Calu3 (cell line): ENCODE measurements around the gene PPA1. TPM values are rescaled to one million over a fixed set of nuclear protein-coding genes. Genes with fewer than 3 reads are reported as not detected.

Experiments used
- BruUV-seq: library from RNA; stranded (reverse); fragments of 400-500 nt; replicated peaks from 2 replicates; lab custom pipeline; 2021; lab: Mats Ljungman, UMichigan
- CTCF ChIA-PET: fragments of 300-600 bp; sonication (Branson Sonifier 250); formaldehyde crosslinking; loops from one replicate; lab custom pipeline; 2022; ENCODE audit warnings: antibody characterized with exemption; lab: Charles Lee
- DNase-seq: peaks from one replicate; pipeline ENCODE4 v3.0.0; 2022
- H3K27ac Mint-ChIP-seq: one replicate; pipeline ENCODE4 v1.8.0; 2022; ENCODE audit warnings: mixed read lengths; ENCODE audit not compliant: unreplicated experiment
- H3K27me3 Mint-ChIP-seq: one replicate; pipeline ENCODE4 v1.8.0; 2022; ENCODE audit warnings: mixed read lengths; ENCODE audit not compliant: unreplicated experiment
- H3K36me3 Mint-ChIP-seq: one replicate; pipeline ENCODE4 v1.8.0; 2022; ENCODE audit warnings: mild to moderate bottlenecking, moderate library complexity, mixed read lengths; ENCODE audit not compliant: insufficient read depth, unreplicated experiment
- H3K4me1 Mint-ChIP-seq: one replicate; pipeline ENCODE4 v1.8.0; 2022; ENCODE audit warnings: mild to moderate bottlenecking, low read depth, mixed read lengths; ENCODE audit not compliant: unreplicated experiment
- H3K4me3 Mint-ChIP-seq: one replicate; pipeline ENCODE4 v1.8.0; 2022; ENCODE audit warnings: mild to moderate bottlenecking, low read depth, moderate library complexity, mixed read lengths; ENCODE audit not compliant: unreplicated experiment
- H3K9me3 Mint-ChIP-seq: one replicate; pipeline ENCODE4 v1.8.0; 2022; ENCODE audit warnings: low read depth, mixed read lengths; ENCODE audit not compliant: unreplicated experiment
- intact Hi-C: fragments of 100-400 bp; cut with micrococcal nuclease; formaldehyde crosslinking; loops from one replicate; pipeline ENCODE4 v1.10.0; 2022; ENCODE audit not compliant: unreplicated experiment
- total RNA-seq: library from RNA; stranded (reverse); gene quantifications from 2 replicates; pipeline ENCODE4 v1.2.3, GENCODE V29; 2022
- TF ChIP-seq, protein P1 (sequence below): fragments of 200-600 bp; IDR thresholded peaks from one replicate; pipeline ENCODE4 v1.8.0; 2022; ENCODE audit warnings: antibody characterized with exemption; ENCODE audit not compliant: unreplicated experiment

PPA1 gene
- total RNA-seq, 1 experiment from 2014 or later = 280 TPM

GRCh38 chr10:70192326-70192968 lies 40.8 kb downstream of the PPA1 start:
- Mint-ChIP-seq H3K36me3 (peaks cover 13% of the 10 kb centered on the region), H3K9me3 (no peaks in the 10 kb centered on the region), H3K27ac (no peak overlapping the region), H3K4me1 (no peaks in the 10 kb centered on the region), H3K27me3 (no peaks in the 10 kb centered on the region), H3K4me3 (no peak overlapping the region)
- BruUV-seq = no TSS peak
- intact Hi-C loops = no loop called here
- CTCF ChIA-PET = interaction anchor here (0.6 to 2.0 kb wide), 2 partner anchors 46 to 1706 kb away, joined by 4 to 7 read pairs; partner anchors contain the start of gene TYSND1
- no peak for DNase-seq
- TF ChIP-seq, protein P1, sequence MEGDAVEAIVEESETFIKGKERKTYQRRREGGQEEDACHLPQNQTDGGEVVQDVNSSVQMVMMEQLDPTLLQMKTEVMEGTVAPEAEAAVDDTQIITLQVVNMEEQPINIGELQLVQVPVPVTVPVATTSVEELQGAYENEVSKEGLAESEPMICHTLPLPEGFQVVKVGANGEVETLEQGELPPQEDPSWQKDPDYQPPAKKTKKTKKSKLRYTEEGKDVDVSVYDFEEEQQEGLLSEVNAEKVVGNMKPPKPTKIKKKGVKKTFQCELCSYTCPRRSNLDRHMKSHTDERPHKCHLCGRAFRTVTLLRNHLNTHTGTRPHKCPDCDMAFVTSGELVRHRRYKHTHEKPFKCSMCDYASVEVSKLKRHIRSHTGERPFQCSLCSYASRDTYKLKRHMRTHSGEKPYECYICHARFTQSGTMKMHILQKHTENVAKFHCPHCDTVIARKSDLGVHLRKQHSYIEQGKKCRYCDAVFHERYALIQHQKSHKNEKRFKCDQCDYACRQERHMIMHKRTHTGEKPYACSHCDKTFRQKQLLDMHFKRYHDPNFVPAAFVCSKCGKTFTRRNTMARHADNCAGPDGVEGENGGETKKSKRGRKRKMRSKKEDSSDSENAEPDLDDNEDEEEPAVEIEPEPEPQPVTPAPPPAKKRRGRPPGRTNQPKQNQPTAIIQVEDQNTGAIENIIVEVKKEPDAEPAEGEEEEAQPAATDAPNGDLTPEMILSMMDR = no peak

DNA sequence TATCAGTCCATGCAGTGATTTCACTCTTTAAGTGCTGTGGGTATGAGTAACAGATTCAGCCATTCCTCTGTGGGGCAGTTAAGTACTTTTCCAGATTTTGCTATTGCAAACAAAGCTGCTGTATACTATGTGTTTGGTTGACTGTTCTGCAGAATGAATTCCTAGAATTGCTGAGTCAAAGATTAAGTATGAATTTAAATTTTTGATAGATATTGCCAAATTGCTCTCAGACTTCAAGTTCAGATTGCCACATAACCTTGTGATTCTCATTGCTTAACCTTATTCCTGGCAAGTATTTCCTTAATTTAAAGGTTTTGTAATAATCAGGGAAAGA lies 41.3 kb downstream of the PPA1 start:
- H3K4me3 Mint-ChIP-seq = no peak overlapping the region
- peaks cover 7% of the 10 kb centered on the region for H3K36me3 Mint-ChIP-seq
- intact Hi-C loops = no loop called here
- CTCF ChIA-PET = no interaction called here
- H3K4me1 Mint-ChIP-seq = no peaks in the 10 kb centered on the region
- H3K27me3 Mint-ChIP-seq = no peaks in the 10 kb centered on the region
- TF ChIP-seq, protein P1 = no peak
- TSS peak; percentile 4 for BruUV-seq
- no peak for DNase-seq
- no peak overlapping the region for H3K27ac Mint-ChIP-seq
- H3K9me3 Mint-ChIP-seq = no peaks in the 10 kb centered on the region

DNA sequence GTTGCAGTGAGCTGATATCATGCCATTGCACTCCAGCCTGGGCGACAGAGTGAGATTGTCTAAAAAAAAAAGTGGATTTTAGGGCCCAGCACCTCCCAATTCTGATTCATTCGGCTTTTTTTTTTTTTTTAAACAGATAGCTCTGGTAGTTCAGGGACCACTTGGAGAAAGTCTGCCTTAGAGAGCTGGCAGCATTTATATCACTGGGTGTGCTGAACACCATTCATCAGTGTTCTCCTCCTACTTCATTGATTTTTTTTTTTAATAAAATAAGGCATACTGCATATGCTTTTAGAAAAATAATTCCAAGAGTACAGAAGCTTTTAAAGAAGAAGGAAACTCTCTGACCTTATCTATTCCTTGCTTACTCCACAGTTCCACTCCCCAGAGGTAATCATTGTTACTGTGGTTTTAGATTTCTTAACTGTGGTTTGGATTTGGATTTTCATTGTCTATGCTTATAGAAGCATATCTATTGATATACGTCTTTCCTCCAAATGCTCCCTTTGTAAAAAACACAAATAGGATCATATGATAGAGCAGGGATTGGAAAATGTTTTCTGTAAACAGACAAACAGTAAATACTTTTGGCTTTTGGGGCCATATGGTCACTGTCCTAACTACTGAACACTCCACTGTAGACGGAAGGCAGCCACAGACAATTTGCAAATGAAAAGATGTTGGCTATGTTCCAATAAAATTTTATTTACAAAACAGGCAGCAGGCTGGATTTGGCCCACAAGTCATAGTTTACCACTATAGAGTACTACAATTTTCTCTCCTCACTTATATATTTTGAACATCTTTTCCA lies 41.9 kb downstream of the PPA1 start:
- no peak overlapping the region for H3K4me3 Mint-ChIP-seq
- H3K9me3 Mint-ChIP-seq = no peaks in the 10 kb centered on the region
- H3K27ac Mint-ChIP-seq = no peak overlapping the region
- H3K27me3 Mint-ChIP-seq = no peaks in the 10 kb centered on the region
- TF ChIP-seq, protein P1 = no peak
- peaks cover 2% of the 10 kb centered on the region for H3K36me3 Mint-ChIP-seq
- CTCF ChIA-PET = interaction anchor here (0.6 to 0.7 kb wide), 2 partner anchors 175 to 312 kb away, joined by 3 to 4 read pairs; no protein-coding TSS in a partner anchor
- DNase-seq = no peak
- no peaks in the 10 kb centered on the region for H3K4me1 Mint-ChIP-seq
- intact Hi-C loops = no loop called here
- BruUV-seq = no TSS peak

DNA sequence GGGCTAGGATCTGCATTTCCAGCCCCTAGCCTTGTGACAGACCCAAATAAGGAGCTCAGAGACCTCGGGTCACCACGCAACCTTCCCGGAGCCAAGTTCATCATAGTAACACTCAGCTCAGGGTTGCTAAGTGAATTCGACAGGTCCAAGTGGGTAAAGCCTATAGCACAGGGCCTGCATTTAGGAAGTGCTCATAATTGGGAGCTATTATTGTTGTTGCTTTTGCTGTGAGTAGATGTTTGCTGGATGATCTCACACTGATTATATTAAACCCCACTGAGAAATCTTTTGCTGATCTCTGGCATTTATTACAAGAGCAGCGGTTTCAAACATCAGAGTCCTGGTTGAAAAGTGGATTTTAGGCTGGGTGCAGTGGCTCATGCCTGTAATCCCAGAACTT lies 42.6 kb downstream of the PPA1 start:
- no peak overlapping the region for H3K27ac Mint-ChIP-seq
- no TSS peak for BruUV-seq
- H3K4me3 Mint-ChIP-seq = no peak overlapping the region
- DNase-seq = no peak
- CTCF ChIA-PET = no interaction called here
- TF ChIP-seq, protein P1 = no peak
- peaks cover 4% of the 10 kb centered on the region for H3K27me3 Mint-ChIP-seq
- no peaks in the 10 kb centered on the region for H3K4me1 Mint-ChIP-seq
- H3K36me3 Mint-ChIP-seq = no peaks in the 10 kb centered on the region
- no peaks in the 10 kb centered on the region for H3K9me3 Mint-ChIP-seq
- intact Hi-C loops = no loop called here
